Transverse colon (tissue), 4 donors: ENCODE measurements around the gene HELZ. TPM values are rescaled to one million over a fixed set of nuclear protein-coding genes. Genes with fewer than 3 reads are reported as not detected.

ENCODE experiments used
- DNase-seq: peaks from one replicate; pipeline ENCODE4 v3.0.0-alpha.2; 2019
- H3K27ac ChIP-seq, 4 donors: fragments of 200-600 bp; sonication (generic); 2 replicates each; pipeline ENCODE4 v1.5.1; 2016 to 2018; ENCODE audit warnings: inconsistent platforms in 4 of 4
- H3K27me3 ChIP-seq: fragments of 200-600 bp; sonication (generic); 2 replicates; pipeline ENCODE4 v1.5.1; 2017; ENCODE audit warnings: inconsistent platforms
- H3K36me3 ChIP-seq, 4 donors: fragments of 200-600 bp; sonication (generic); 2 replicates each; pipeline ENCODE4 v1.5.1; 2017 to 2019; ENCODE audit warnings: inconsistent platforms in 4 of 4
- H3K4me1 ChIP-seq, 4 donors: fragments of 200-600 bp; sonication (generic); 2 replicates each; pipeline ENCODE4 v1.5.1; 2017 to 2020; ENCODE audit warnings: inconsistent platforms in 4 of 4
- H3K4me3 ChIP-seq, 4 donors: fragments of 200-600 bp; sonication (generic); 1 replicate in 1 of 4; 2 replicates in 3 of 4; pipeline versions ENCODE4 v1.5.1 to v1.6.1; 2017 to 2019; ENCODE audit warnings: inconsistent platforms in 4 of 4
- H3K9me3 ChIP-seq, 2 donors: fragments of 200-600 bp; sonication (generic); 2 replicates each; pipeline ENCODE4 v1.5.1; 2017 to 2019; ENCODE audit warnings: inconsistent platforms in 2 of 2
- CTCF ChIP-seq, 5 experiments: fragments of 200-600 bp in 3 of 5; fragments of 450-650 bp in 2 of 5; sonication (generic) in 3 of 5; IDR thresholded peaks; 1 replicate in 2 of 5; 2 replicates in 3 of 5; pipeline ENCODE4 v1.5.1; 2016 to 2017; ENCODE audit warnings: antibody characterized with exemption in 5 of 5, inconsistent platforms in 3 of 5, mild to moderate bottlenecking in 2 of 5, moderate library complexity in 1 of 5
- EP300 ChIP-seq: sonication (generic); formaldehyde crosslinking; IDR thresholded peaks from one replicate; pipeline ENCODE4 v1.6.1; 2017; ENCODE audit warnings: antibody characterized with exemption, low read depth
- POLR2A ChIP-seq: fragments of 450-650 bp; IDR thresholded peaks from one replicate; pipeline ENCODE4 v1.6.1; 2016; ENCODE audit warnings: antibody characterized with exemption, mild to moderate bottlenecking, moderate library complexity
- POLR2AphosphoS5 ChIP-seq, 3 donors: sonication (generic); formaldehyde crosslinking; IDR thresholded peaks; one replicate each; pipeline ENCODE4 v1.6.1; 2016; ENCODE audit warnings: antibody characterized with exemption in 3 of 3
- WGBS, 2 donors: methylation state at CpG; one replicate each; pipeline ENCODE4 v1.1.5; 2018; ENCODE audit warnings: low coverage in 1 of 2; 5-methylcytosine and 5-hydroxymethylcytosine counted together
- in situ Hi-C, 4 donors: fragments of 200-750 bp; cut with MboI; loops; one replicate each; pipeline versions ENCODE4 v1.15.0 to v1.15.1; 2017; ENCODE audit warnings: low sequenced_read_pairs in 3 of 4, low pct_ligation_motif_present in 1 of 4, low pct_unique_long_range_greater_than_20kb in 1 of 4
- intact Hi-C: fragments of 100-400 bp; cut with DNase I; formaldehyde crosslinking; loops from one replicate; pipeline ENCODE4 v1.15.1; 2023; ENCODE audit warnings: low total_unique reads
- total RNA-seq, 4 donors: library from RNA; depleted of rRNA; stranded (reverse); fragments of >200 nt; gene quantifications; one replicate each; pipeline ENCODE4 v1.1.0, GENCODE V29; 2016

Gene HELZ
- total RNA-seq, 4 donors from 2014 or later: 31.8 to 126 (median 56.0) TPM

DNA sequence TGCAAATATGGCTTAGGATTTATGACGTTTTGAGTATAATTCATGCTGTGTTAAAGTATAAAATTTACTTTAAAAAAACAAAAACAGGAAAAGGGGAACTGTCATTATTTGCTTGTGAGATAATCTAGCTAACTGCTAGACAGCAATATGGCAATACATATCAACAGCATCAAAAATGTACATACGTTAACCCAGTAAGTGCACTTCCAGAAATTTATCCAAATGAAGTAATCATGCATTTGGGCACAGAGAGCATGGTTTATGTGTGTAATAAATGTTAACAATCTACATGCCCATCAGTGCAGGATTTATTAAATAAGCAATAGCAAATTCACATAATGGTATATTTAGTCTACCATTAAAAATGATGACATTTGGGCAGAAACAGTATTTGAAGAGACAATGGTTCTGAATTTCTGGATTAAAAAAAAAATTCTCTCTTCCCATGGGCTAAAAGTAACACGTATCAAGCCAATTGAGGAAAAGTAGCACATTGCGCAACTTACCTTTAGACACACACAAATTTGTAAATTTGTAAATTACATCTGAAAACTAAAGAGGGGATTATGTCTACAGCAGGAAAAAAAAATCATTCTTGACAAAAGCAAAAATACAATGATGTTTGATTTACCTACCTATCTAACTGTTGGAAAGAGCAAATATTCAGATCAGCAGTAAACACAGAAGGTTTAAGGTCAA lies 120.4 kb downstream of the HELZ start:
- Histone ChIP-seq H3K36me3 (peaks cover 0 to 31% (median 10%) of the 10 kb centered on the region in 4 donors), H3K4me3 (no peak overlapping the region), H3K4me1 (peaks cover 0 to 3% (median 0%) of the 10 kb centered on the region in 4 donors), H3K27me3 (no peaks in the 10 kb centered on the region), H3K9me3 (no peaks in the 10 kb centered on the region), H3K27ac (no peak overlapping the region)
- intact Hi-C loops (no loop called here), in situ Hi-C loops (no loop called here)
- no peak for DNase-seq
- TF ChIP-seq POLR2A: no peak
- WGBS, 2 donors: 88 to 90% methylated on average over 4 of the region's 4 CpGs

DNA sequence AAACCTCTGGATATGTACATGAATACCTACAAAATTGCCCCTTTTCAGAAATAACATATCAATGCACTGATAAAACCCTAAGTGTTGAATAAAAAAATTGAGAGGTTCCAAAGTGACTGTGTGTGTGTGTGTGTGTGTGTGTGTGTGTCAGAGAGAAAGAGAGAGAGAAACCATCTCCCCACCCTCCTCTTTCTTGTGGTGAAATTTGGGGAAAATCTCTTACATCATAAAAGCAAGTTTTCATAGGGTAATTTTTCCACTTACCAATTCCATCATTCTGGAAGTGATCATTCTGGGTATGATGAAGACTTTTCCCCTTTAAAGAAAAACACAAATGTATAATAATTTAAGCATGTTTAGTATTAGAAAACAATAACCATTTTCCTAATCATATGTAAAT lies 121.3 kb downstream of the HELZ start:
- Histone ChIP-seq H3K27me3 (no peaks in the 10 kb centered on the region), H3K27ac (no peak overlapping the region), H3K4me3 (no peak overlapping the region), H3K9me3 (no peaks in the 10 kb centered on the region), H3K4me1 (peaks cover 0 to 3% (median 0%) of the 10 kb centered on the region in 4 donors), H3K36me3 (peaks cover 0 to 40% (median 14%) of the 10 kb centered on the region in 4 donors)
- intact Hi-C loops (no loop called here), in situ Hi-C loops (no loop called here)
- TF ChIP-seq EP300: no peak
- no peak for TF ChIP-seq CTCF (IDR thresholded peaks at IDR 0.05)
- no peak for TF ChIP-seq POLR2A
- no peak for DNase-seq

DNA sequence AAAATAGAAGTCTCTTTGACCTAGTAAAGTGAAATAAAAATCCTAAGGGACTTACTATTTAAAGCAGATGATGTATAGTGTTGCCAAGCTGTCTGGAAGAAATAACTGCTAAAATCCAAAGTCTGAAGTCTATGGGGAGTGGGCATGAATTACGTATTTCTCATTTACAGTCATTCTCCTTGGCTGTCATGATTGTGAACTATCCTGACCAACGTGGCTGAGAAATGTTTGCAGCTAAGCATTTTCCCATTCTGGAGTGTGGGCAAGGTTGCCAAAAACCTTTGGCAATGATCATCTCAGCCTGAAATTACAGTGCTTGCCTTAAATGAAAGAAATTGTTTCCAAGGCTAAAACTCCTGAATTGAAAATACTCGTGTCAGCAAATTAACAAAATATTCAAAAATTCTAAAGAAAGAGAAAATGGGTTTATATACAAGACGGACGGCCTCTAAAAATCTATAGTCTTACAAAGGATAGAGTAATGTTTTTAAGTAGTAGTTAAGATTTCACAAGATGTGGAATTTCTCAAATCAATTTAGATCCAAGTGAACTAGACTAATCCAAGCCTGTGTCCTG lies 123.6 kb downstream of the HELZ start:
- no peak for DNase-seq
- in situ Hi-C loops (no loop called here), intact Hi-C loops (no loop called here)
- WGBS, 2 donors: 81 to 87% methylated on average over 5 of the region's 5 CpGs
- no peak for TF ChIP-seq POLR2AphosphoS5 (IDR thresholded peaks at IDR 0.05)
- peaks cover 0 to 3% of the 10 kb centered on the region in 2 donors for H3K9me3 ChIP-seq
- no peak overlapping the region for H3K27ac ChIP-seq
- no peaks in the 10 kb centered on the region for H3K27me3 ChIP-seq
- no peak overlapping the region for H3K4me3 ChIP-seq
- peaks cover 0 to 3% (median 0%) of the 10 kb centered on the region in 4 donors for H3K4me1 ChIP-seq
- peaks cover 0 to 49% (median 22%) of the 10 kb centered on the region in 4 donors for H3K36me3 ChIP-seq

DNA sequence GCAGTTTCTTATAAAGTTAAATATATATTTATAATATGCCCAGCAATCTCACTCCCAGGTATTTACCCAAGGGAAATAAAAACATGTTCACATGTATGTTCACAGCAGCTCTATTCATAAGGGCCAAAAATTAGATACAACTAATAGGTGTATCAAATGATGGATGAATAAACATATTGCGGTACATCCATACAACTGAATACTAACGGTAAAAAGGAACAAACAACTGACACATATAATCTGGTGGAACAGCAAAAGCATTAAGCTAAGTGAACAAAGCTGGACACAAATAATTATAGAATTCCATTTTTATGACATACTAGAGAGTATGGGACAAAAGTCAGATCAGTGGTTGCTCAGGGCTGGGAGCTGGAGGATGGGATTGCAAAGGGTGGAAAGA lies 125.9 kb downstream of the HELZ start:
- Histone ChIP-seq H3K36me3 (peaks cover 0 to 55% (median 26%) of the 10 kb centered on the region in 4 donors), H3K27ac (no peak overlapping the region), H3K4me1 (no peaks in the 10 kb centered on the region), H3K4me3 (no peak overlapping the region), H3K27me3 (no peaks in the 10 kb centered on the region), H3K9me3 (peaks cover 5 to 10% of the 10 kb centered on the region in 2 donors)
- 78 to 94% methylated on average over 2 of the region's 2 CpGs for WGBS, 2 donors
- intact Hi-C loops: no loop called here
- TF ChIP-seq POLR2AphosphoS5 (IDR thresholded peaks at IDR 0.05) (no peak), CTCF (IDR thresholded peaks at IDR 0.05) (no peak), POLR2A (no peak), EP300 (no peak)
- DNase-seq: no peak
- in situ Hi-C loops: no loop called here

DNA sequence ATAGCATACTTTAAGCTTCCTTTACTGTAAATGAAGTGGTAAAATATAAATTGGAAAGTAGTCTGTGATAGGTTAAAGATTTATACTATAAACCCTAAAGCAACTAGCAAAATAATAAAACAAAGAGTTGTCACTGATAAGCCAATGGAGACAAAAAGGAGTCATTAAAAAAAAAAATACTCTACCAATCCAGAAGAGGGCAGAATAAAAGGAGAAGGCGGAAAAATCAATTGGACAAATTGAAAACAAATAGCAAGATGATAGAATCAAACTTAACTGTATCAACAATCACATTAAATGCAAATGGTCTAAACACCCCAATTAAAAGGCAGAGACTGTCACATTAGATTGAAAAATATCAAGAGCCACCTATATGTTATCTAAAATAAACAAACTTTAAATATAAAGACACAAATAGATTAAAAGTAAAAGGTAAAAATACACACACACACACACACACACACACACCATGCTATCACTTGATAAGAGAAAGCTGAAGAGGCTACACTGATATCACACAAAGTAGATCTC lies 128.9 kb downstream of the HELZ start:
- in situ Hi-C loops (no loop called here), intact Hi-C loops (no loop called here)
- WGBS, 2 donors: 100% methylated on average over 1 of the region's 1 CpG
- peaks cover 5 to 10% of the 10 kb centered on the region in 2 donors for H3K9me3 ChIP-seq
- H3K27ac ChIP-seq: no peak overlapping the region
- H3K4me3 ChIP-seq: no peak overlapping the region
- no peak for TF ChIP-seq CTCF (IDR thresholded peaks at IDR 0.05)
- TF ChIP-seq EP300: no peak
- no peak for TF ChIP-seq POLR2AphosphoS5 (IDR thresholded peaks at IDR 0.05)
- no peak for TF ChIP-seq POLR2A
- peaks cover 0 to 51% (median 22%) of the 10 kb centered on the region in 4 donors for H3K36me3 ChIP-seq
- H3K4me1 ChIP-seq: no peaks in the 10 kb centered on the region
- no peaks in the 10 kb centered on the region for H3K27me3 ChIP-seq
- no peak for DNase-seq
